SU-DHL-6 (cell line): Measurements from ENCODE around the gene ZNF577.

Experiments used
- H2AFZ ChIP-seq: fragments of 200-600 bp; sonication (generic); 2 replicates; pipeline ENCODE4 v1.6.1; 2014; ENCODE audit warnings: low read depth, mild to moderate bottlenecking, moderate library complexity, mixed read lengths, antibody characterized with exemption, low read length; ENCODE audit not compliant: severe bottlenecking
- H3F3A ChIP-seq: fragments of 200-600 bp; shearing (Covaris generic); 2 replicates; pipeline ENCODE4 v1.6.0; 2016; ENCODE audit warnings: antibody characterized with exemption, mild to moderate bottlenecking; ENCODE audit not compliant: insufficient read depth
- H3K27ac ChIP-seq: fragments of 200-600 bp; sonication (generic); 2 replicates; pipeline ENCODE4 v1.5.1; 2016; ENCODE audit warnings: low read depth, mild to moderate bottlenecking, low read length, moderate library complexity, mixed read lengths
- H3K27me3 ChIP-seq: fragments of 200-600 bp; sonication (generic), shearing (Covaris generic); 2 replicates; pipeline ENCODE4 v1.6.0; 2014; ENCODE audit warnings: mild to moderate bottlenecking, low read length
- H3K36me3 ChIP-seq: fragments of 200-600 bp; sonication (generic); 2 replicates; pipeline ENCODE4 v1.6.1; 2014; ENCODE audit warnings: mild to moderate bottlenecking, low read length, mixed read lengths
- H3K4me2 ChIP-seq: fragments of 300-600, 200-600 bp; shearing (Covaris generic), sonication (generic); 2 replicates; pipeline ENCODE4 v1.6.0; 2014; ENCODE audit warnings: low read length, low read depth, mild to moderate bottlenecking; ENCODE audit not compliant: poor library complexity, severe bottlenecking
- H3K4me3 ChIP-seq: fragments of 200-600 bp; sonication (generic); 2 replicates; pipeline ENCODE4 v1.5.1; 2014; ENCODE audit warnings: antibody characterized with exemption, low read length, mild to moderate bottlenecking, mixed read lengths; ENCODE audit not compliant: insufficient read depth, poor library complexity, severe bottlenecking
- H3K79me2 ChIP-seq: fragments of 200-600 bp; sonication (generic); 2 replicates; pipeline ENCODE4 v1.6.1; 2014; ENCODE audit warnings: mild to moderate bottlenecking, low read length, moderate library complexity; ENCODE audit not compliant: insufficient read depth
- H3K9ac ChIP-seq: fragments of 200-600 bp; sonication (generic); 2 replicates; pipeline ENCODE4 v1.7.0; 2014; ENCODE audit warnings: mild to moderate bottlenecking, low read length
- H3K9me2 ChIP-seq: fragments of 200-600 bp; sonication (generic); replicated peaks from 2 replicates; pipeline ENCODE4 v1.6.1; 2014; ENCODE audit warnings: low read length; ENCODE audit not compliant: insufficient read depth
- H3K9me3 ChIP-seq: fragments of 200-600 bp; sonication (generic); 2 replicates; pipeline ENCODE4 v1.6.1; 2014; ENCODE audit warnings: low read length, mixed read lengths; ENCODE audit not compliant: insufficient read depth
- H4K20me1 ChIP-seq: fragments of 200-600 bp; sonication (generic); 2 replicates; pipeline ENCODE4 v1.6.1; 2014; ENCODE audit warnings: low read depth, mild to moderate bottlenecking, antibody characterized with exemption, low read length, moderate library complexity, mixed read lengths
- EZH2phosphoT487 ChIP-seq: fragments of 200-600 bp; sonication (generic), shearing (Covaris generic); conservative IDR thresholded peaks from 2 replicates; pipeline ENCODE4 v1.6.1; 2018; ENCODE audit warnings: mild to moderate bottlenecking, antibody characterized with exemption, low read length, moderate library complexity, mixed read lengths
- TF ChIP-seq, protein P1 (sequence below): fragments of 200-600 bp; sonication (generic); IDR thresholded peaks from one replicate; pipeline ENCODE4 v1.5.1; 2017; ENCODE audit warnings: antibody characterized with exemption, mild to moderate bottlenecking, low read length, moderate library complexity; ENCODE audit not compliant: insufficient read depth, poor library complexity, severe bottlenecking

ZNF577 gene

DNA sequence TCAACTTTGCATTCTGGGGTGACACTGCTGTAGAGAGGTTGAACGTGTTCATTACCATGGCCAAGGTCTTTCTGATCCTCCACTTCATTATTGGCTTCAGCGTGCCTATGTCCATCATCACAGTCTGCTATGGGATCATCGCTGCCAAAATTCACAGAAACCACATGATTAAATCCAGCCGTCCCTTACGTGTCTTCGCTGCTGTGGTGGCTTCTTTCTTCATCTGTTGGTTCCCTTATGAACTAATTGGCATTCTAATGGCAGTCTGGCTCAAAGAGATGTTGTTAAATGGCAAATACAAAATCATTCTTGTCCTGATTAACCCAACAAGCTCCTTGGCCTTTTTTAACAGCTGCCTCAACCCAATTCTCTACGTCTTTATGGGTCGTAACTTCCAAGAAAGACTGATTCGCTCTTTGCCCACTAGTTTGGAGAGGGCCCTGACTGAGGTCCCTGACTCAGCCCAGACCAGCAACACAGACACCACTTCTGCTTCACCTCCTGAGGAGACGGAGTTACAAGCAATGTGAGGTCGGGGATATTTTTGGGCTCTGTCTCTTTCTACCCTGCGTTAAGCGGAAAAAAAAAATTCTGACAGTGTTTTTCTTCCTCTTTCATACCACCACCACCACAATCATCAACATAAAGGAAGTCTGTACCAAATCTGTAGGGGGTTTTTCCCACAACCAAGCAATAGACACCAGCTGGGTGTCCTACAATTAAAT is 63.3 kb downstream of the ZNF577 start:
- H3K27ac ChIP-seq, result no peak overlapping the region
- H3K4me2 ChIP-seq, result no peak overlapping the region
- peaks cover 18% of the 10 kb centered on the region; the same call in 1 of the 2 replicates for H3K9me3 ChIP-seq

GRCh38 chr19:51822946-51823345 is 64.8 kb downstream of the ZNF577 start:
- no peaks in the 10 kb centered on the region for H3K36me3 ChIP-seq
- no peak overlapping the region for H3K9ac ChIP-seq
- H2AFZ ChIP-seq, result no peak overlapping the region
- H3K9me2 ChIP-seq, result no peaks in the 10 kb centered on the region
- no peak overlapping the region for H3K4me3 ChIP-seq
- H3K79me2 ChIP-seq, result no peaks in the 10 kb centered on the region
- no peaks in the 10 kb centered on the region for H4K20me1 ChIP-seq
- no peaks in the 10 kb centered on the region for H3F3A ChIP-seq
- H3K4me2 ChIP-seq, result no peak overlapping the region
- TF ChIP-seq EZH2phosphoT487, result no peak
- TF ChIP-seq, protein P1, sequence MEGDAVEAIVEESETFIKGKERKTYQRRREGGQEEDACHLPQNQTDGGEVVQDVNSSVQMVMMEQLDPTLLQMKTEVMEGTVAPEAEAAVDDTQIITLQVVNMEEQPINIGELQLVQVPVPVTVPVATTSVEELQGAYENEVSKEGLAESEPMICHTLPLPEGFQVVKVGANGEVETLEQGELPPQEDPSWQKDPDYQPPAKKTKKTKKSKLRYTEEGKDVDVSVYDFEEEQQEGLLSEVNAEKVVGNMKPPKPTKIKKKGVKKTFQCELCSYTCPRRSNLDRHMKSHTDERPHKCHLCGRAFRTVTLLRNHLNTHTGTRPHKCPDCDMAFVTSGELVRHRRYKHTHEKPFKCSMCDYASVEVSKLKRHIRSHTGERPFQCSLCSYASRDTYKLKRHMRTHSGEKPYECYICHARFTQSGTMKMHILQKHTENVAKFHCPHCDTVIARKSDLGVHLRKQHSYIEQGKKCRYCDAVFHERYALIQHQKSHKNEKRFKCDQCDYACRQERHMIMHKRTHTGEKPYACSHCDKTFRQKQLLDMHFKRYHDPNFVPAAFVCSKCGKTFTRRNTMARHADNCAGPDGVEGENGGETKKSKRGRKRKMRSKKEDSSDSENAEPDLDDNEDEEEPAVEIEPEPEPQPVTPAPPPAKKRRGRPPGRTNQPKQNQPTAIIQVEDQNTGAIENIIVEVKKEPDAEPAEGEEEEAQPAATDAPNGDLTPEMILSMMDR, result no peak
- no peaks in the 10 kb centered on the region for H3K27me3 ChIP-seq
- H3K9me3 ChIP-seq, result peaks cover 12% of the 10 kb centered on the region; the same call in 1 of the 2 replicates
- H3K27ac ChIP-seq, result no peak overlapping the region

More for the DNA sequence above, 63.3 kb downstream of the ZNF577 start:
- Histone ChIP-seq H3K27me3 (no peaks in the 10 kb centered on the region), H3K36me3 (no peaks in the 10 kb centered on the region), H3K9ac (no peak overlapping the region), H4K20me1 (no peaks in the 10 kb centered on the region), H3K9me2 (no peaks in the 10 kb centered on the region), H3K4me3 (no peak overlapping the region), H3K79me2 (no peaks in the 10 kb centered on the region), H3F3A (no peaks in the 10 kb centered on the region), H2AFZ (no peak overlapping the region)
- TF ChIP-seq, protein P1, result no peak
- TF ChIP-seq EZH2phosphoT487, result no peak

GRCh38 chr19:51822325-51822724 is 65.4 kb downstream of the ZNF577 start:
- Histone ChIP-seq H3K4me3 (no peak overlapping the region), H3K4me2 (no peak overlapping the region), H3K36me3 (no peaks in the 10 kb centered on the region), H3K79me2 (no peaks in the 10 kb centered on the region), H4K20me1 (no peaks in the 10 kb centered on the region), H3K27ac (no peak overlapping the region), H3K9me2 (no peaks in the 10 kb centered on the region), H3K27me3 (no peaks in the 10 kb centered on the region), H3F3A (no peaks in the 10 kb centered on the region), H3K9ac (no peak overlapping the region), H3K9me3 (peaks cover 12% of the 10 kb centered on the region; the same call in 1 of the 2 replicates), H2AFZ (no peak overlapping the region)
- TF ChIP-seq, protein P1, result no peak
- TF ChIP-seq EZH2phosphoT487, result no peak
